NT2/D1 (cell line): ENCODE data around the gene FGD1.

Experiments
- DNase-seq: peaks from one replicate; pipeline ENCODE4 v3.0.0-alpha.2; 2011; ENCODE audit warnings: low read depth, low spot score
- H3K27me3 ChIP-seq: 2 replicates; pipeline ENCODE4 v1.6.0; 2011; ENCODE audit warnings: mild to moderate bottlenecking; ENCODE audit not compliant: insufficient read length, insufficient read depth
- H3K36me3 ChIP-seq: 2 replicates; pipeline ENCODE4 v1.6.1; 2011; ENCODE audit warnings: mild to moderate bottlenecking, low read length, mixed read lengths; ENCODE audit not compliant: insufficient read depth, insufficient read length
- H3K4me1 ChIP-seq: 2 replicates; pipeline ENCODE4 v1.5.1; 2011; ENCODE audit not compliant: insufficient read depth, insufficient read length
- H3K4me3 ChIP-seq: 2 replicates; pipeline ENCODE4 v1.5.1; 2011; ENCODE audit warnings: low read depth; ENCODE audit not compliant: insufficient read length
- H3K9ac ChIP-seq: 2 replicates; pipeline ENCODE4 v1.6.0; 2011; ENCODE audit warnings: low read depth; ENCODE audit not compliant: insufficient read length
- H3K9me3 ChIP-seq: 2 replicates; pipeline ENCODE4 v1.5.1; 2011; ENCODE audit warnings: mild to moderate bottlenecking, low read length; ENCODE audit not compliant: insufficient read depth
- SUZ12 ChIP-seq: IDR thresholded peaks from 2 replicates; pipeline ENCODE4 v1.6.1; 2011; ENCODE audit not compliant: insufficient read length, insufficient read depth; ENCODE audit errors: extremely low read depth
- YY1 ChIP-seq: IDR thresholded peaks from 2 replicates; pipeline ENCODE4 v1.6.1; 2011; ENCODE audit not compliant: insufficient read length, insufficient read depth
- ZNF274 ChIP-seq: IDR thresholded peaks from 2 replicates; pipeline ENCODE4 v1.6.1; 2011; ENCODE audit warnings: mild to moderate bottlenecking, low read depth, low read length

FGD1 gene

DNA sequence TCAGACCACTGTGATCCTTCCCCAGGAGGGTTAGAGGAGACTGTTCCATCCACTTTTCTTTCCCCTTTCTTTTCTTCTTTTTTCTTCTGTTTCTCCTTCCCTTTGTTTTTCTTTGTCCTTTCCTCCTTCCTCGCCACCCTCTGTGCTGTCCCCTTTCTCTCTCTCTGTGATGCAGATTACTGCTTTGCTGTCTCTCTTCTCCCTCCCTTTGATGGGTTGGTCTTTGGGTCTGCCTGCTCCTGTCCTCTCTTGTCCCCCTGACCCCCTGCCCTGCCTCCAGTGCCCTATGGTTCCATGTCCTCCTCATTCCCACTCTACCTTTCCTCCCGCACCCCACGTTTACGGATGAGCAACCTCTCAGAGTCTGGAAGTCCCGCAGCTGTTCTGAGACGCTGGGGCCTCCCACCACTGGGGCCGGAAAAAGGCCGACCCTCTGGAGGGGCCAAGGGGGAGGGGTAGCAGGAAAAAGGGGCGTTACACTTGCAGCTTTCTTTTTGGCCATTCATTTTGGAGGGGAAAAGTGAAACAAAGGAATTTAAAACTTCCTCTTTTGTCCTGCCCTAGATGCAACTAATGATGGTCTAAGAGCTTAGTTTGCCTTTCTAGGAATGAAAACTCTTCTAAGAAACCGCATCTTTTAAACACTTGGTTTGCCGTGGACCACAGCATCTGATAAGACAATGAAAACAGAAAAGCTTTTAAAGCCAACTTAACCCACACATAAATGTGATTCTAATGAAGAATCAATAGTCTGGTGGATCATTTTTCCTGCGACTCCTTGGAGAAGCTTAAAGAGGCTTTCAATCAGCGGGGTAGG, 80.3 kb downstream of the FGD1 start:
- Histone ChIP-seq H3K27me3 (no peaks in the 10 kb centered on the region), H3K4me1 (no peaks in the 10 kb centered on the region), H3K9me3 (no peaks in the 10 kb centered on the region), H3K4me3 (no peak overlapping the region), H3K9ac (no peak overlapping the region), H3K36me3 (no peaks in the 10 kb centered on the region)
- TF ChIP-seq ZNF274 (no peak), SUZ12 (no peak), YY1 (no peak)
- no peak for DNase-seq

DNA sequence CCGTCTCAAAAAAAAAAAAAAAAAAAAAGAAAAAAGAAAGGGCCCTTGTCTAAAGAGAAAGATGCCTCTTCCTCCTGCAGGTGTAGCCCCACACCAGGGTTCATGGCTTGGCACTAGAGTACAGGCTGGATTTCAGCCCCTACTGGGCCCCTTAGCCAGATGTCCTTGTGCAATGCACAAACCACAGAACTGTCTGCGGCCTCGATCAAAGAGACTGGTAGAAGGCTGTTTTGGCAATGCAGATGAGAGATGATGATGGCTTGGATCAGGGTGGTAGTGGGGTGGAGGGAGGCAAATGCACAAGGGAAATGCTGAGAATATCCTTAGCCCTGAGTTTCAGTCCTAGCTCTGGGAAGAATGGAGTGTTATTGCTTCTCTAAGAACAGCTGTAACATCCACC, 82.3 kb downstream of the FGD1 start:
- no peak overlapping the region for H3K9ac ChIP-seq
- DNase-seq, result no peak

DNA sequence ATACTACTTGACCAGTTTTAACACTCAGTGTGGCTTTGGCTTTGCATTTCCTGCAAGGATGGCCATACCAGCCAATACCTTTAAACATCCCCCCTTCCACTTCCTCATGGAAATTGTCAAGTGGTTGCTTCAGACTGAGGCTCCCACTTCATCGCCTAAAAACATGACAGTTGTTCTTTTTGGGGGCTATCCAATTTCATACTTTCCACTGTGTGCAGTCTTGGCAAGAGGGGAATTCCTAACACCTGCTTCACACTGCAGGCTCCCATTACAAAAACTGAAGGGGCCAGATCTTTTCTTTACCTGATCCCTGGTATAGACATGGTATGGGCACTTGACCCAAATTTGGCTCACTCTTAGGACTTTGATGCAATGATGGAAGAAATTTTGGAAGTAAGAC, 84.3 kb downstream of the FGD1 start:
- Histone ChIP-seq H3K9ac (no peak overlapping the region), H3K36me3 (no peaks in the 10 kb centered on the region), H3K27me3 (no peaks in the 10 kb centered on the region), H3K9me3 (no peaks in the 10 kb centered on the region), H3K4me1 (no peaks in the 10 kb centered on the region), H3K4me3 (no peak overlapping the region)
- DNase-seq, result no peak
- no peak for TF ChIP-seq ZNF274

More for the DNA sequence above, 82.3 kb downstream of the FGD1 start:
- Histone ChIP-seq H3K4me1 (no peaks in the 10 kb centered on the region), H3K27me3 (no peaks in the 10 kb centered on the region), H3K9me3 (no peaks in the 10 kb centered on the region), H3K36me3 (no peaks in the 10 kb centered on the region), H3K4me3 (no peak overlapping the region)
- TF ChIP-seq YY1 (no peak), SUZ12 (no peak), ZNF274 (no peak)

DNA sequence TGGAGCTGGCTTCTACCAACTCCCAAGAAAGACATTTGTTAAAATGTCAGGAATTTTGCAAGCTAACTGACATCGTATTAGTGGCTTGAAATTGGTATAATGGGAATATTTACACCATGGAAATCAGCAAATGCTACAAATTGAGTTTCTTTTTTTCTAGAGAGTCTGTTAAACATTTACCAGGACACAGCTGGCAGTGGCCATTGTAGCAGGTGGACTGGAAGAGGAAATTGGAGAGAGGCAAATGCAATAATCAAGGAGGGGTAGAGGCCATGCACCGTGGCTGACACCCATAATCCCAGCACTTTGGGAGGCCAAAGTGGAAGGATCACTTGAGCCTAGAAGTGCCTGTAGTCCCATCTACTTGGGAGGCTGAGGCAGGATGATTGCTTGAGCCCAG, 88.8 kb downstream of the FGD1 start:
- no peaks in the 10 kb centered on the region for H3K36me3 ChIP-seq
- DNase-seq, result no peak
- no peak overlapping the region for H3K9ac ChIP-seq
- no peak overlapping the region for H3K4me3 ChIP-seq
- no peaks in the 10 kb centered on the region for H3K4me1 ChIP-seq
- H3K9me3 ChIP-seq, result no peaks in the 10 kb centered on the region
- TF ChIP-seq ZNF274, result no peak
- TF ChIP-seq SUZ12, result no peak
- TF ChIP-seq YY1, result no peak
- no peaks in the 10 kb centered on the region for H3K27me3 ChIP-seq

DNA sequence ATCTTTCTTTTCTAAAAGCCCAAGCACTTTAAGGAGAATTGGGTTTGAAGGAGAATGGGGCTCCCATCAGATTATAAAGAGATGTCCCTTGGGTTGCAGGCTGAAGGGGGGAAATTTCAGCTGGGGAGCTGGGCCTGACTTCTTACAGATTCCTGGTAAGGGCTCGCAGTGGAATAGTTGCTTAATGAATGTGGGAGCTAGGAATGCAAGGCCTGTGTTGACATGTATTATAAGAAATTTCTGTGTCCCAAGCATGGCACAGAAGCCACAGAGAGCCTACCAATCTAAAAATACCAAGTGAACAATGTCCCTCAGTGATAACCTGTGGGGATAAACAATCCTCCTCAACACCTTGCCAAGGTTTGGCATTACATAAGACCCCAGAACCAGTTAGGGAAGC, 98.9 kb downstream of the FGD1 start:
- Histone ChIP-seq H3K9ac (no peak overlapping the region), H3K4me1 (no peaks in the 10 kb centered on the region), H3K9me3 (no peaks in the 10 kb centered on the region), H3K27me3 (no peaks in the 10 kb centered on the region), H3K36me3 (no peaks in the 10 kb centered on the region), H3K4me3 (no peak overlapping the region)
- TF ChIP-seq YY1 (no peak), SUZ12 (no peak), ZNF274 (no peak)
- DNase-seq, result no peak
